SKM-1 treated with dmso at 0.1 percent for 144 hours (cell line): ENCODE results near the gene KRTAP9-3.
"Not testable (repeated sequence)": the region's sequence is repeated elsewhere in the genome, so short reads cannot be mapped to it uniquely, and the experiment has no call there.

ENCODE experiments used
- DNase-seq: peaks from one replicate; lab custom pipeline; 2025; ENCODE audit not compliant: unreplicated experiment; lab: John Stamatoyannopoulos, UW

KRTAP9-3 gene

GRCh38 chr17:41249637-41250240 lies 17.5 kb downstream of the KRTAP9-3 start, which contains the start of gene KRTAP9-4:
KRTAP9-4 (plus strand) TSS chr17:41249687; CDS start chr17:41249721, 34 bp downstream.
- not testable (repeated sequence) for DNase-seq

- DNase-seq: no peak
Observed at GRCh38 chr17:41251261-41251660, 19.0 kb downstream of the KRTAP9-3 start.

GRCh38 chr17:41254861-41255260 lies 22.6 kb downstream of the KRTAP9-3 start:
- no peak for DNase-seq

GRCh38 chr17:41255381-41256290 lies 23.4 kb downstream of the KRTAP9-3 start, which contains the start of gene KRTAP9-9:
KRTAP9-9 (plus strand) TSS chr17:41255384.
- not testable (repeated sequence) for DNase-seq

GRCh38 chr17:41256291-41256685 lies 24.0 kb downstream of the KRTAP9-3 start:
- DNase-seq: no peak

DNA sequence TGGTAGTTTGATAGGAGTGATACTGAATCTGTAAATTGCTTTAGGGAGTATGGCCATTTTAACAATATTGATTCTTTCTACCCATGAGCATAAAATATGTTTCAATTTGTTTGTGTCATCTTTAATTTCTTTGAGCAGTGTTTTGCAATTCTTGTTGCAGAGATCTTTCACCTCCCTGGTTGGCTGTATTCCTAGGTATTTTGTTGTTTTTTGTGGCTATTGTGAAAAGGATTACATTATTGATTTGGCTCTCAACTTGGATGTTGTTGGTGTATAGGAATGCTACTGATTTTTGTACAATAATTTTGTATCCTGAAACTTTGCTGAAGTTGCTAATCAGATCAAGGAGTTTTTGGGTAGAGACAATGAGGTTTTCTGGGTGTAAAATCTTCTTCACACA lies 26.2 kb downstream of the KRTAP9-3 start:
- DNase-seq: no peak

- no peak for DNase-seq
Observed at GRCh38 chr17:41263212-41263611, 31.0 kb downstream of the KRTAP9-3 start.

- no peak for DNase-seq
Observed at GRCh38 chr17:41264599-41264998, 32.4 kb downstream of the KRTAP9-3 start.

DNA sequence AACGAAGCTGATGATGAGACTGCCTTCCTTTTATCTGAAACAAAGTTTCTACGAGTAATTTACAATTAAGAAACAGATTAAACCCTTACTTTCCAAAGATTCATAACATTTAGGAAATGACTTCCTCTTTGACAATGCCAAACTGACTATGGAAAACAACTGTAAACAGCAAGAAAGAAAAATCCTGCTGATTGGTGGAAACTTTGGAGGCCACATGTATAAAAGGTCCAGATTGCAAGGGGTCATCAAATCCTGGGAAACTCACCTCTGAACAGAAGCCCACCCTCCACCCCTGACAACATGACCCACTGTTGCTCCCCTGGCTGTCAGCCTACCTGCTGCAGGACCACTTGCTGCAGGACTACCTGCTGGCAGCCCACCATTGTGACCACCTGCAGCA lies 32.8 kb downstream of the KRTAP9-3 start, which contains the start of gene KRTAP9-6:
KRTAP9-6 (plus strand) TSS at position 301 of the 400 bp plus-strand sequence; CDS start at position 301, 0 bp downstream.
- no peak for DNase-seq

- no peak for DNase-seq
Observed at GRCh38 chr17:41267711-41268110, 35.5 kb downstream of the KRTAP9-3 start.

GRCh38 chr17:41271323-41271722 lies 39.1 kb downstream of the KRTAP9-3 start:
- DNase-seq: not testable (repeated sequence)

DNA sequence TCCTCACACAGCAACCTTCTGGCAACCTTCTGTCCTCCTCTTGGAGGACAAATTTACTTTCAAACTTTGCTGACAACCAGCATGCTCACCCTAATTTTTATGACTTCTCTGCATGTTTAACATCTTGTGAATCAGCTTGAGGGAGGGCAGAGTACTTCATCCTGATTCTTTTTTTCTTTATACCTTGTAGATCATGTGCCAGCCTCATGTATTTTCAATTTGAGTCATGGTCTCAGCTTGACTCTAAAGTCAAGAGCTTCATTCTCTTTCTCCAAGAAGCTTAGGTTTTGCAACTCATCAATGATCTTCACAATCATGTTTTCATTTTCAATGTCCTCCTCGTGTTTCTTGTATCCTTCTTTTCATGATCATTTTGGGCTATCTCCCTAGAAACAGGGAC lies 39.6 kb downstream of the KRTAP9-3 start:
- DNase-seq: no peak

DNA sequence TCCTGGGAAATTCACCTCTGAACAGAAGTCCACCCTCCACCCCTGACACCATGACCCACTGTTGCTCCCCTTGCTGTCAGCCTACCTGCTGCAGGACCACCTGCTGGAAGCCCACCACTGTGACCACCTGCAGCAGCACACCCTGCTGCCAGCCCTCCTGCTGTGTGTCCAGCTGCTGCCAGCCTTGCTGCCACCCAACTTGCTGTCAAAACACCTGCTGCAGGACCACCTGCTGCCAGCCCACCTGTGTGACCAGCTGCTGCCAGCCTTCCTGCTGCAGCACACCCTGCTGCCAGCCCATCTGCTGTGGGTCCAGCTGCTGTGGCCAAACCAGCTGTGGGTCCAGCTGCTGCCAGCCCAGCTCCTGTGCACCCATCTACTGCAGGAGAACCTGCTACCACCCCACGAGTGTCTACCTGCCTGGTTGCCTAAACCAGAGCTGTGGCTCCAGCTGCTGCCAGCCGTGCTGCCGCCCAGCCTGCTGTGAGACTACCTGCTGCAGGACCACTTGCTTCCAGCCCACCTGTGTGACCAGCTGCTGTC lies 43.5 kb downstream of the KRTAP9-3 start, which contains the start of gene KRTAP9-7:
KRTAP9-7 (plus strand) TSS at position 51 of the 543 bp plus-strand sequence; CDS start at position 51, 0 bp downstream.
- not testable (repeated sequence) for DNase-seq

DNA sequence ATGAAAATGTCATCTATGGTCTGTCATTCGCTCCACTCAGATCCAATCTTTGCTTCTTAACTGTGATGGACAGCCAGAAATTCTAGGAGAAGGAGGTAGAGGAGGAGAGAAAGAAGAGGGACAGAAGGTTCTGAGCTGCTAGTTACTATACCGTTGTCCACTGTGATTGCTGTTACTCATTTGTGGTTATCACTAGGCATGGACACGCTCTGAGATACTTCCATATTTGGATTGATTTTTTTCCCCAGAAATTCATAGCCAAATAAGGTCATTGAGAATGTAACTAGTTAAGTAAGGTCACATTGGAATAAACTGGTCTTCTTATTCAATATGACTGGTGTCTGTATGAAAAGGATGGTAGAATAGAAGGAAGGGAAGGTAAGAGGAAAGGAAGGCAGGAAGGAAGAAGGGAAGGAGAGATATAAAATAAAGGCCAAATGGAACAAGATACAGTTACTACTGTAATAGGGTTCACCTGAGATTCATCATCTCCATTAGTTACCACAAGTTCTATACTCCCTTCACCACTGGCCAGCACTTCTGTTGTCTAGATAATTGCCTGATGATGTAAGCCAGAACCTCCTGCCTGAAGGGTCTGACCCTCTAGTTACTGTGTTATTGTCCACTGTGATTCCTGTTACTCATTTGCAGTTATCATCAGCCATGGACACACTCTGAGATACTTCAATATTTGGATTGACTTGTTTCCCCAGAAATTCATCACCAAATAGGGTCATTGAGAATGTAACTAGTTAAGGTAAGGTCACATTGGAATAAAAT lies 46.1 kb downstream of the KRTAP9-3 start:
- DNase-seq: no peak
